Activated naive CD8-positive, alpha-beta T cell (primary cell): ENCODE results near the gene PKNOX2.

ENCODE experiments used
- H3K27ac Mint-ChIP-seq: one replicate; pipeline ENCODE4 v1.8.0; 2021; ENCODE audit warnings: mixed read lengths
- H3K27me3 Mint-ChIP-seq: one replicate; pipeline ENCODE4 v1.8.0; 2021; ENCODE audit warnings: mixed read lengths
- H3K36me3 Mint-ChIP-seq: one replicate; pipeline ENCODE4 v1.8.0; 2021; ENCODE audit warnings: mixed read lengths
- H3K4me1 Mint-ChIP-seq: one replicate; pipeline ENCODE4 v1.8.0; 2021; ENCODE audit warnings: low read depth, mixed read lengths
- H3K4me3 Mint-ChIP-seq: one replicate; pipeline ENCODE4 v1.8.0; 2021; ENCODE audit warnings: mild to moderate bottlenecking, mixed read lengths
- H3K9me3 Mint-ChIP-seq: one replicate; pipeline ENCODE4 v1.8.0; 2021; ENCODE audit warnings: low read depth, mixed read lengths

PKNOX2 gene

DNA sequence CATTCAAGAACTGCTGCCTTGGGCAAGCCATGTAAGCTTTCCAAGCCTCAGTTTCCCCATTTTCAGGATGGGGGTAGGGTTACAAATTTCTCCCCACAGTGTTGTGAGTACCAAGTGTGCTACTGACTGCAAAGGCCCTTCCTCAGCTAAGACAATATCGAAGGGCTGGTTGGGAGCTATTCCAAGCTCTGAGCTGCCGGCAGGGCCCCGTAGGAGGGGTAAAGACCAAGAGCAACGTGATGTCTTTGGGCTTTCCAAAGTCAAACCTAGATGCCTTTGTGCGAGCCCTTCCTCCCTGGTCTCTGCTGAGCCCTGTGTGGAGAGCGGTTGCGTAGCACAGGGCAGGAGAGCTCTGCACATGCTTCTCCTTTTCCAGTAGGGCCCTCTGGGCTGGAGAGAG lies 29.3 kb downstream of the PKNOX2 start:
- H3K27me3 Mint-ChIP-seq: peaks cover 23% of the 10 kb centered on the region
- H3K27ac Mint-ChIP-seq: no peak overlapping the region
- no peaks in the 10 kb centered on the region for H3K36me3 Mint-ChIP-seq
- H3K9me3 Mint-ChIP-seq: no peaks in the 10 kb centered on the region
- no peak overlapping the region for H3K4me3 Mint-ChIP-seq
- no peaks in the 10 kb centered on the region for H3K4me1 Mint-ChIP-seq

- Mint-ChIP-seq H3K9me3 (no peaks in the 10 kb centered on the region), H3K4me1 (no peaks in the 10 kb centered on the region), H3K36me3 (no peaks in the 10 kb centered on the region), H3K4me3 (no peak overlapping the region), H3K27me3 (peaks cover 11% of the 10 kb centered on the region), H3K27ac (no peak overlapping the region)
Observed at GRCh38 chr11:125199915-125200314, 35.4 kb downstream of the PKNOX2 start.

DNA sequence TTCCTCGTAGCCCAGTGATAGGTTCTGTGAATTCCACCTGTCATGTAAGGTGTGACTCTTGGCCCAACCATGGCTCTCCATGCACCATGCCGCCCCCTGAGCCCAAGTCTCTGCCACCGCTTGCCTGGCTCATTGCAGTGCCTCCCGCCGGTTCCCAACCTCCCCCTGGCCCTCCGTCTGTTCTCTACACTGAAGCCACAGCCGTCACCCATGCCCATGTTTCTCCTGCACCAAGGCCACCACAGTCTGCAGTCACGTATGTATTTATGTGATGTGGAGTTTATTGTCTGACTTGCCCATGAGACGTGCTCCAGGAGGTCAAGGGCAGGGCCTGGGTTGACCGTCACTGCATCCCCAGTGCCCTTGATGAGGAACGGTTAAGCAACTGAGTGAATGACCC lies 35.9 kb downstream of the PKNOX2 start:
- Mint-ChIP-seq H3K36me3 (no peaks in the 10 kb centered on the region), H3K27me3 (peaks cover 11% of the 10 kb centered on the region), H3K4me1 (no peaks in the 10 kb centered on the region), H3K9me3 (no peaks in the 10 kb centered on the region), H3K27ac (no peak overlapping the region), H3K4me3 (no peak overlapping the region)

DNA sequence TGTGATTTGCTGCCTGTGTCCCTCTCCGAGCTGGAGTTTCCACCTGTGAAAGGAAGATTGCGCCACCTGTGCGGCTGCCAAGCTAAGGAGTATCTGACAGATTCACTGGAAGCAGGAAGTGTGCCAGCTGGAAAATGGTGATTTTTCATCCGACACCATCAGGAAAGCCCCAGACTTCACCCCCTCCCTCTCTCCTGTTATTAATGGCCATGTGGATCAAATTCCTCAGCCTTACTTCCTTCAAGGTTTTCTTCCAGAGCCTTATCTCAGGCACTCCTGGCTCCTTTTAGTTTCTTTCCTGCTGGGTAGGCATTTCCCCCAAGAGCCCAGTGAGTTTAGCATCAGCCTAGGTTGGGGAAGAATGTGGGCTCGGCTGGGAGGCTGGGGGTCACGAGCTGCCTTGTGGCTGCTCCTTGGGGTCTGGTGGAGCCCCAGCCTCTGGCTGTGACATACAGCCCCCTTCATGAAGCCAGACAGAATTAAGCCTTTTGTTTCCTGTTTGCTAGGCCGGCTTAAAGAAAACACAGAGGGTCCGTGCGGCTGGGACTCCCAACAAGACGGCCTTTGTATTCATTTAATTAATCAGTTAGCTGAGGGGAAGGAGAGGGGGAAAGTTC lies 37.1 kb downstream of the PKNOX2 start:
- H3K27ac Mint-ChIP-seq: no peak overlapping the region
- no peaks in the 10 kb centered on the region for H3K9me3 Mint-ChIP-seq
- H3K4me3 Mint-ChIP-seq: no peak overlapping the region
- no peaks in the 10 kb centered on the region for H3K4me1 Mint-ChIP-seq
- H3K27me3 Mint-ChIP-seq: peaks cover 11% of the 10 kb centered on the region
- no peaks in the 10 kb centered on the region for H3K36me3 Mint-ChIP-seq

DNA sequence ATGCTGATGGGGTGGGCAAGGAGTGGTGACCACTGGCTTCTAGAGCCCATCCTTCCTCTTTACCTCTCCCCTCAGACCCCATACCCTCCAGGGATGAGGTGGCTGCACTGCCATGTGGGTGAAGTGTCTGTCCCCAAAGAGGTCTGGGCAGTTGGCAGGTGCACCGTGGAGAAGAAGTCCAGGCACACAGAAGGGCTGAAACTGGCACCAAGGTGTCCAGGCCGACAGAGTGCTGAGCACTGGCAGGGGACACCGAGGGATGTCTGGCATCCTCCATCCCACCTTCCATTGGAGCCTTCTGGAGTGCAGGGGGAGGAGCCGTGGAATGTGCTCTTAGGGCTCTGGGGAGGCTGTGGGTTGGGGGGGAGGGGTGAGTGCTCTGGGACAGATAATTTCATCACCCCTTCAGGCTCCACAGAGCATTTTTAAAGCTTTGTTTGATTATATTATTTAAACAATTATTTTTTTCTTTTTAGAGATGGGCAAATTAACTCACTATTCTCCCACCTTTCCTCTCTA lies 37.9 kb downstream of the PKNOX2 start:
- Mint-ChIP-seq H3K9me3 (no peaks in the 10 kb centered on the region), H3K4me3 (no peak overlapping the region), H3K4me1 (no peaks in the 10 kb centered on the region), H3K27ac (no peak overlapping the region), H3K36me3 (no peaks in the 10 kb centered on the region), H3K27me3 (peaks cover 11% of the 10 kb centered on the region)

GRCh38 chr11:125202977-125203376 lies 38.4 kb downstream of the PKNOX2 start:
- H3K4me3 Mint-ChIP-seq: no peak overlapping the region
- no peak overlapping the region for H3K27ac Mint-ChIP-seq
- no peaks in the 10 kb centered on the region for H3K9me3 Mint-ChIP-seq
- peaks cover 11% of the 10 kb centered on the region for H3K27me3 Mint-ChIP-seq
- H3K36me3 Mint-ChIP-seq: no peaks in the 10 kb centered on the region
- no peaks in the 10 kb centered on the region for H3K4me1 Mint-ChIP-seq

DNA sequence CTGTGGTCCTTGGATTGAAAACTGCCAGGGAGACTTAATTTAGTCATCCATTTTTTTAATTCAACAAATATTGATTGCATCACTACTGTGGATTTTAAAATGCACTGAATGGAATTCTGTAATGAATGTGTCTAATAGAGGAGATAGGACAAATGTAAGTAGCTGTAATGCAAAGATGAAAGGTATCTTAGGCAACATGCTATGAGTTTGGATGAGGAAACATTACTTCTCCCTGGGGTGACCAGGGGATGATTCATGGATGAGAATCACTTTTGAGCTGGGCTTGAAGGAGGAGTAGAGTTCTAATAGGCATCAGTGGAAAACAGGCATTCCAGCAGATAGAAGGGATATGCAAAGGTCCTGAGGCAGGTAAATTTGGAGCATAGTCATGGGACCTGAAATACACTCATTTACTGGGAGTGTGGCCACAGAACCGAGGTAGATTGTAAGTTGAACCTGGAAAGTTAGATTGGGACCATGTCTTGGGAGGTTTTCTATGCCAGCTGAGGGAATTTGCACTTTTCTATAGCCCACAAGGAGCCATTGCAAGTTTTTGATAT lies 43.4 kb downstream of the PKNOX2 start:
- H3K27me3 Mint-ChIP-seq: peaks cover 6% of the 10 kb centered on the region

DNA sequence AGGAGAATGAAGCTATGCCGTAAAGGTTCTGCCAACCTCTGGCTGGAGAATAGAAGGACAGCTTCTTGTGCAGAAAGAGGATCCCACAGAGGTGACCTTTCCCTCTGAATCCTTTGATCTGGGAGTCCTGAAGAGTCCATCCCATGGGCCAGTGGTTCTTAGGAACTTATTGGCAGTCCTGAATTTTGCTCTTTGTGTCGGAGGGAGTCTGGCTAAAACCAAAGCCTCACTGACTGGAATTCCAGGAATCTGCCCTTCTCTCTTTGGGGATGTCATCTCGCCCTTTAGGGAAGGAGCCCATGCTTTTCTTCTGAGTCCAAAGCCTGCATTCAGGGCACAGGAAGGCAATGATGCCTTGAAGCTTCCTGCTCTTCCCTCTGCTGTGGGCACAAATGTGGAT lies 45.5 kb downstream of the PKNOX2 start:
- H3K27ac Mint-ChIP-seq: no peak overlapping the region
- H3K36me3 Mint-ChIP-seq: no peaks in the 10 kb centered on the region
- H3K27me3 Mint-ChIP-seq: no peaks in the 10 kb centered on the region
- no peak overlapping the region for H3K4me3 Mint-ChIP-seq
- H3K9me3 Mint-ChIP-seq: no peaks in the 10 kb centered on the region
- H3K4me1 Mint-ChIP-seq: no peaks in the 10 kb centered on the region

More for the DNA sequence above, 43.4 kb downstream of the PKNOX2 start:
- H3K4me3 Mint-ChIP-seq: no peak overlapping the region
- no peaks in the 10 kb centered on the region for H3K4me1 Mint-ChIP-seq
- no peak overlapping the region for H3K27ac Mint-ChIP-seq
- H3K9me3 Mint-ChIP-seq: no peaks in the 10 kb centered on the region
- no peaks in the 10 kb centered on the region for H3K36me3 Mint-ChIP-seq

DNA sequence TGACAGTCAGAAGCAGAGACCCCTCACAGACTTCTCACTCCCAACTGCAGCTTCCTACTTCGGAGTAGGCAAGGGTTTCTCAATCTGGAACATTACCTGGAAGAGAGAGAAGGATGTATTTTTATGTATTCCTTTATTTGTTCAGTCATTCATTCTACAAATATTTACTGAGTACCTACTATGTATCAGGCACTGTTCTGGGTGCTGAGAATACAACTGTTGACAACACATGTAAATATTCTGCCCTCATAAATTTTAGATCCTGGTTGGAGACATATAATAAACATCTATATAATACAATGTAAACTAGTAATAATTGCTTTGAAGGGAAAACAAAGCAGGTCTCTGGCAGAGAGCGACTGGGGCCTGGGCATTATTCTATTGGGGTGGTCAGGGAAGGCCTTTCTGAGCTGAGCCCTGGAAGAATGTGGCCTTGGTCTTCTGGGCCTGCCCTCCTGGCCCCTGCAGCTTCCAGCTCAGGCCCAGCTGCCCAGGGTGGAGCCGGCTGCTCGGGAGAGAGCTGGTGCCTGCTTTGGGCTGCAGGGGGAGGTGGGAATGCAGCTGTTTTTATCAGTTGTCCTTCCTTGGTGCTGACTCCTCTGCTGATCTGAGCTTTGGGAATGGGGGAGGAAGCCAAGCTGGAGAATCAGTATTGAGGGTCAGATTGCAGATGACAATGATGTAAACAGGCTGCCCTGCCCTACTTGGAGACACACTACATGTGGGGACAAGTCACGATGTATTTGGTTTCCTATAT lies 46.8 kb downstream of the PKNOX2 start:
- Mint-ChIP-seq H3K4me3 (no peak overlapping the region), H3K36me3 (no peaks in the 10 kb centered on the region), H3K4me1 (no peaks in the 10 kb centered on the region), H3K27ac (no peak overlapping the region), H3K27me3 (no peaks in the 10 kb centered on the region), H3K9me3 (no peaks in the 10 kb centered on the region)

DNA sequence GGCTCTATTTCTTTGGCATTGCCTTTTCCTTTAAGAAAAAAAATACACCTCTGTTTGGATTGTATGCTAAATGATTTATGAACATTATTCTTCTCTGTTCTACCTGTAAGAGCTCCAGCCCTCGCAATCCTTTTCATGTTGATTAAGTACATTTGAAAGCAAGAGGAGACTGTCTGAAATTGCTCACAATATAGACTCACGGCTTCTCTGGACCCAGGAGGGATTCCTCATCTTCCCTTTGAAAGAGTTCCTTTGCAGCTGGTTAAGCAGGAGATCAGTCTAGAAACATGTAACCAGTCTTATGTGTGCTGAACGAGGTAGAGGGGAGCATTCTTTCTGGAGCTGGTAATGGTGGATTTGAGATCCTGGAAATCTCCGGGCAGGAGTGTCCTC lies 47.4 kb downstream of the PKNOX2 start:
- Mint-ChIP-seq H3K27ac (no peak overlapping the region), H3K36me3 (no peaks in the 10 kb centered on the region), H3K9me3 (no peaks in the 10 kb centered on the region), H3K4me3 (no peak overlapping the region), H3K4me1 (no peaks in the 10 kb centered on the region), H3K27me3 (peaks cover under 1% of the 10 kb centered on the region)

DNA sequence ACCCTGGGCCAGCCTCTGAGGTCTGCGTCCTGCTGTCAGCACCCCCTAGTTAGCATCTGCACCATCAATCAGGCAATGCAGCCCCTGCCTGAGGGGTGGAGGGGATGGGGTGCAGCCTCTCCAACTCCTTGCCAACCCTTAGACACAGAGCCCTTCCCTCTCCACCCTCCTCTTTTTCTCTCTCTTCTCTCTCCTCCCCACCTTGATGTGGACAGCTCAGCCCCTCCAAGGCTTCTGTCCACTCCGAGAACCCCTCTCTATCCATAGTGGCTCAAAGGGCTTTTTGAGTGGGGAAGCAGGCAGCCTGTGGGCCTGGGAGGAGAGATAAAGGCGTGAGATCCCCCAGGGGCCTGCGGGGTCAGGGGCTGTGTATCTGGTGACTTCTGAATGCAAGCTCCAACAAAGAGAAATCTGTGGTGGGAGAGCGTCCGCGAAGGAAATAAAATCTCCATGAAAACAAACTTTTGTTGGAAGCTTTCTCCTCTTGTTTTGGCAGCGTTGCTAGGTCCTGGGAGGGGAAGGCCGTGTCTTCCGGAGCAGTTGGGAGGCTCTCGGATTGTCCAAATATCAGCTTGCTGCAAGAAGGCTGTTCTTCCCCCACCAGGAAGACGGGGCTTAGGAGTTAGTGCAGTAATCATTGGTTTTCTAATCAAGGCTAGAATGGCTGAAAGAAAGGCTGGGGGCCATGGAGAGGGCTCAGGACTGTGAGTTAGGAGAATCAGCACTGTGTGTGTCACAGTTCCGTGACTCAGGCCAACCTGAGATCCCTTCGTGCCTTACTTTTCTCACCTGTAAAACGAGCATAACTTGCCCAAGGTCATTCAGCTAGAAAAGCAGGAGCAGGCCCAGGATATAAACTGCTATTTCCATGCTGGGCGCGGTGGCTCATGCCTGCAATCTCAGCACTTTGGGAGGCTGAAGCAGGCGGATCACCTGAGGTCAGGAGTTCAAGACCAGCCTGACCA lies 50.3 kb downstream of the PKNOX2 start:
- H3K4me1 Mint-ChIP-seq: no peaks in the 10 kb centered on the region
- H3K27ac Mint-ChIP-seq: no peak overlapping the region
- peaks cover 3% of the 10 kb centered on the region for H3K27me3 Mint-ChIP-seq
- H3K9me3 Mint-ChIP-seq: no peaks in the 10 kb centered on the region
- H3K4me3 Mint-ChIP-seq: no peak overlapping the region
- H3K36me3 Mint-ChIP-seq: no peaks in the 10 kb centered on the region

DNA sequence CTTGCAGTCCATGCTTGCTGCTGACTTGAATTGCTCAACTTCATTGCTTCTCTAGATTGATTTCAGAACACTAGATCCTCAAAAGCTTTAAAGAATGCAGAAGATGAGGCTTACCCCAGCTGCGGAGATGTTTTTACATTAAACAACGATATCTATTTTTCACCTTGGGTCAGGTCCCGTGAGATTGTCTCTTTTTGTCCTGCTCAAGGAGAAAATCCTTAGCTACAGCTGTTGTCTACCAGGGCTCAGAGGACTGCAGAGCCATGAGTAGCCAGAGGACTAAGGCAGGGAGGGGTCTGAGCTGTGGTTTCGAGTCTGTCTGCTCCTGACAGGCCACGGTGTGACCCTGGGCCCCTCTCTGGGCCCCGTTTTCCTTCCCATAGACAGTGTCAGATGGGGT lies 51.4 kb downstream of the PKNOX2 start:
- no peaks in the 10 kb centered on the region for H3K4me1 Mint-ChIP-seq
- H3K27me3 Mint-ChIP-seq: peaks cover 3% of the 10 kb centered on the region
- H3K27ac Mint-ChIP-seq: no peak overlapping the region
- H3K4me3 Mint-ChIP-seq: no peak overlapping the region
- H3K36me3 Mint-ChIP-seq: no peaks in the 10 kb centered on the region
- H3K9me3 Mint-ChIP-seq: no peaks in the 10 kb centered on the region

- Mint-ChIP-seq H3K4me1 (no peaks in the 10 kb centered on the region), H3K36me3 (no peaks in the 10 kb centered on the region), H3K9me3 (no peaks in the 10 kb centered on the region), H3K4me3 (no peak overlapping the region), H3K27ac (no peak overlapping the region), H3K27me3 (peaks cover 3% of the 10 kb centered on the region)
Observed at GRCh38 chr11:125218336-125218735, 53.8 kb downstream of the PKNOX2 start.

GRCh38 chr11:125221461-125221860 lies 56.9 kb downstream of the PKNOX2 start:
- no peak overlapping the region for H3K27ac Mint-ChIP-seq
- no peaks in the 10 kb centered on the region for H3K36me3 Mint-ChIP-seq
- H3K4me3 Mint-ChIP-seq: no peak overlapping the region
- peaks cover 3% of the 10 kb centered on the region for H3K27me3 Mint-ChIP-seq
- H3K9me3 Mint-ChIP-seq: no peaks in the 10 kb centered on the region
- H3K4me1 Mint-ChIP-seq: no peaks in the 10 kb centered on the region

DNA sequence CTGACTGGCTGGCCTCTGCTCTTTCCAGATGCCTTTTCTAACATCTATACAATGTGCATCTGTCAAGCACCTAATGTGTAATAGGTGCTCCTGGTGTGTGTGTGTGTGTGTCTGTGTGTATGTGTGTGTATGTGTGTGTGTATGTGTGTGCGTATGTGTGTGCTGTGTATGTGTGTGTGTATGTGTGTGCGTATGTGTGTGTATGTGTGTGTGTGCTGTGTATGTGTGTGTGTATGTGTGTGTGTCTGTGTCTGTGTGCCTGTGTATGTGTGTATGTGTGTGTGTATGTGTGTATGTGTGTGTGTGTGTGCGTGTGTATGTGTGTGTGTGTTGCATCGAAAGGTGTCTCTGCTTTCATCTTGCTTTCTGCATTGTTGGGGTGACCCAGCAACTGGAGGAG lies 57.9 kb downstream of the PKNOX2 start:
- no peak overlapping the region for H3K4me3 Mint-ChIP-seq
- peaks cover 3% of the 10 kb centered on the region for H3K27me3 Mint-ChIP-seq
- no peaks in the 10 kb centered on the region for H3K4me1 Mint-ChIP-seq
- H3K36me3 Mint-ChIP-seq: no peaks in the 10 kb centered on the region
- H3K9me3 Mint-ChIP-seq: no peaks in the 10 kb centered on the region
- H3K27ac Mint-ChIP-seq: no peak overlapping the region
